Muscle of arm (tissue), 12 donors: ENCODE data around the gene SPACA7. TPM values are rescaled to one million over a fixed set of nuclear protein-coding genes. Genes with fewer than 3 reads are reported as not detected.

ENCODE experiments used
- DNase-seq: peaks from one replicate; pipeline ENCODE4 v3.0.0-alpha.2; 2013
- polyA plus RNA-seq, 12 donors: library from polyadenylated mRNA; unstranded; fragments of 120-200 nt; gene quantifications; one replicate each; pipeline ENCODE4 v1.2.1, GENCODE V29; 2013; ENCODE audit not compliant: insufficient read length in 12 of 12

Gene SPACA7
- polyA plus RNA-seq, 12 donors, result not detected

- DNase-seq, result no peak
These were observed 71.8 kb downstream of the SPACA7 start for GRCh38 chr13:112447761-112448603.

- DNase-seq, result no peak
These were observed 72.7 kb downstream of the SPACA7 start for GRCh38 chr13:112448621-112449544.

GRCh38 chr13:112449545-112449930 lies 73.4 kb downstream of the SPACA7 start:
- DNase-seq, result no peak

GRCh38 chr13:112450118-112450903 lies 74.2 kb downstream of the SPACA7 start:
- DNase-seq, result no peak

- no peak for DNase-seq
These were observed 74.7 kb downstream of the SPACA7 start for GRCh38 chr13:112450904-112451240.

GRCh38 chr13:112451512-112452379 lies 75.6 kb downstream of the SPACA7 start:
- no peak for DNase-seq

GRCh38 chr13:112452380-112453206 lies 76.4 kb downstream of the SPACA7 start:
- DNase-seq, result no peak

- DNase-seq, result no peak
These were observed 77.2 kb downstream of the SPACA7 start for GRCh38 chr13:112453207-112453829.

- no peak for DNase-seq
These were observed 77.9 kb downstream of the SPACA7 start for GRCh38 chr13:112453874-112454647.

GRCh38 chr13:112454648-112455334 lies 78.6 kb downstream of the SPACA7 start:
- no peak for DNase-seq

- no peak for DNase-seq
These were observed 79.4 kb downstream of the SPACA7 start for GRCh38 chr13:112455476-112456059.

- no peak for DNase-seq
These were observed 80.2 kb downstream of the SPACA7 start for GRCh38 chr13:112456138-112457056.

GRCh38 chr13:112457081-112457480 lies 80.9 kb downstream of the SPACA7 start:
- no peak for DNase-seq

- DNase-seq, result no peak
These were observed 81.3 kb downstream of the SPACA7 start for GRCh38 chr13:112457485-112457884.

- no peak for DNase-seq
These were observed 86.3 kb downstream of the SPACA7 start for GRCh38 chr13:112462408-112462807.

- DNase-seq, result no peak
These were observed 88.6 kb downstream of the SPACA7 start for GRCh38 chr13:112464720-112465119.
